Renal cortical epithelial cell (primary cell): Measurements from ENCODE around the gene NT5DC1. TPM values are rescaled to one million over a fixed set of nuclear protein-coding genes. Genes with fewer than 3 reads are reported as not detected.

Experiments
- DNase-seq: peaks from one replicate; pipeline ENCODE4 v3.0.0-alpha.2; 2011; ENCODE audit warnings: low read depth
- total RNA-seq: library from RNA; depleted of rRNA; stranded (reverse); fragments of >200 nt; gene quantifications from 2 replicates; pipeline ENCODE4 v1.2.3, GENCODE V29; 2014

The NT5DC1 gene
- 8.3 and 12.3 TPM in 2 replicates for total RNA-seq

- DNase-seq, result peak; percentile 54
Measured at GRCh38 chr6:116100419-116101301, at the start of gene NT5DC1. NT5DC1 (plus strand) TSS chr6:116100853; CDS start chr6:116100931, 78 bp downstream.

GRCh38 chr6:116051244-116051643 lies 49.4 kb upstream of the NT5DC1 start:
- no peak for DNase-seq

- no peak for DNase-seq
Measured at GRCh38 chr6:116055513-116055912, 45.1 kb upstream of the NT5DC1 start.

GRCh38 chr6:116057766-116058165 lies 42.9 kb upstream of the NT5DC1 start:
- DNase-seq, result peak; percentile 21

- peak; percentile 94 for DNase-seq
Measured at GRCh38 chr6:116059713-116060571, 40.7 kb upstream of the NT5DC1 start.

GRCh38 chr6:116060572-116061283 lies 39.9 kb upstream of the NT5DC1 start, which contains the start of gene FRK:
FRK (minus strand) TSS chr6:116060891; CDS start chr6:116060311, 580 bp downstream.
- DNase-seq, result peak; percentile 94

- peak; percentile 34 for DNase-seq
Measured at GRCh38 chr6:116062496-116062895, 38.2 kb upstream of the NT5DC1 start.

- no peak for DNase-seq
Measured at GRCh38 chr6:116064666-116065065, 36.0 kb upstream of the NT5DC1 start.

GRCh38 chr6:116066789-116067188 lies 33.9 kb upstream of the NT5DC1 start:
- DNase-seq, result no peak

GRCh38 chr6:116070101-116070500 lies 30.6 kb upstream of the NT5DC1 start:
- DNase-seq, result no peak

GRCh38 chr6:116070616-116071389 lies 29.9 kb upstream of the NT5DC1 start:
- DNase-seq, result no peak

- no peak for DNase-seq
Measured at GRCh38 chr6:116072368-116072767, 28.3 kb upstream of the NT5DC1 start.

- DNase-seq, result peak; percentile 93
Measured at GRCh38 chr6:116073765-116074440, 26.8 kb upstream of the NT5DC1 start.

GRCh38 chr6:116074732-116075390 lies 25.8 kb upstream of the NT5DC1 start:
- no peak for DNase-seq

- DNase-seq, result no peak
Measured at GRCh38 chr6:116078522-116078921, 22.1 kb upstream of the NT5DC1 start.

GRCh38 chr6:116078945-116079344 lies 21.7 kb upstream of the NT5DC1 start:
- no peak for DNase-seq

- DNase-seq, result no peak
Measured at GRCh38 chr6:116083052-116083451, 17.6 kb upstream of the NT5DC1 start.

- no peak for DNase-seq
Measured at GRCh38 chr6:116084284-116084683, 16.4 kb upstream of the NT5DC1 start.

- peak; percentile 87 for DNase-seq
Measured at GRCh38 chr6:116087437-116088027, 13.1 kb upstream of the NT5DC1 start.
